Activated CD8-positive, alpha-beta T cell treated with anti-CD3 and anti-CD28 coated beads for 36 hours (primary cell): ENCODE results near the gene KITLG. TPM values are rescaled to one million over a fixed set of nuclear protein-coding genes. Genes with fewer than 3 reads are reported as not detected.

Source experiments
- ATAC-seq: fragments of 200-7000 bp; cut with Tn5 transposase; one replicate; pipeline ENCODE4 v1.10.0; 2021; ENCODE audit warnings: mild to moderate bottlenecking, moderate library complexity
- CTCF ChIA-PET: fragments of 350-600 bp; sonication (Branson Sonifier 250); formaldehyde crosslinking; loops from one replicate; lab custom pipeline; 2021; ENCODE audit warnings: antibody characterized with exemption; lab: Charles Lee
- POLR2A ChIA-PET: fragments of 350-600 bp; sonication (Branson Sonifier 250); formaldehyde crosslinking; loops from one replicate; lab custom pipeline; 2021; ENCODE audit warnings: antibody characterized with exemption; lab: Charles Lee
- DNase-seq: peaks from one replicate; pipeline ENCODE4 v3.0.0-alpha.2; 2020
- H3K27ac Mint-ChIP-seq: one replicate; pipeline ENCODE4 v1.8.0; 2021; ENCODE audit warnings: mild to moderate bottlenecking, mixed read lengths
- H3K27me3 Mint-ChIP-seq: one replicate; pipeline ENCODE4 v1.8.0; 2021; ENCODE audit warnings: mixed read lengths
- H3K36me3 Mint-ChIP-seq: one replicate; pipeline ENCODE4 v1.8.0; 2021; ENCODE audit warnings: low read depth, mixed read lengths
- H3K4me1 Mint-ChIP-seq: one replicate; pipeline ENCODE4 v1.8.0; 2021; ENCODE audit warnings: low read depth, mixed read lengths
- H3K4me3 Mint-ChIP-seq: one replicate; pipeline ENCODE4 v1.8.0; 2021; ENCODE audit warnings: mild to moderate bottlenecking, moderate library complexity, mixed read lengths
- H3K9me3 Mint-ChIP-seq: one replicate; pipeline ENCODE4 v1.8.0; 2021; ENCODE audit warnings: mixed read lengths
- CTCF ChIP-seq: fragments of 200-600 bp; IDR thresholded peaks from one replicate; pipeline ENCODE4 v1.8.0; 2022; ENCODE audit warnings: antibody characterized with exemption, mild to moderate bottlenecking
- intact Hi-C: fragments of 100-400 bp; cut with micrococcal nuclease; formaldehyde crosslinking; loops from one replicate; pipeline ENCODE4 v1.10.0; 2022
- total RNA-seq, 2 experiments: library from RNA; stranded (reverse); gene quantifications; one replicate each; pipeline ENCODE4 v1.2.3, GENCODE V29; 2021

KITLG gene
- total RNA-seq, 2 experiments from 2014 or later, result not detected

DNA sequence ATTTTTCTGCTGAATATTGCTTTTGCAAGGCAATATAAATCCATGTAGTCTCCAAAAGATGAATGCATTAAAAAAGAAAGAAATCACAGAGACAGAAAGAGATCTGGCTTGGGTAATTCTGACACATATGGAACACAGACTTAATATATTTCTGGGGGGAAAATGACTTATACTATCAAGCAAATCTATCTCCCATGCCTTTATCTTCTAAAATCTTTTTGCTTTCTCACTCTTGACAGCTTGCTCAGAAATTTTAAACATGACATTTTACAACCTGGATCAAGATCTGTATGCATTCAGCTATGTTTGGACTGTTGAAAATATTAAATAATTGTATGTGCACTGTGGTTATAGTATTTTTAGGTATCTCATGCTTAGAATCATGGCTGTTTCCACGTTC is 73.0 kb downstream of the KITLG start:
- H3K36me3 Mint-ChIP-seq, result no peaks in the 10 kb centered on the region
- no peaks in the 10 kb centered on the region for H3K4me1 Mint-ChIP-seq
- CTCF ChIA-PET, result no interaction called here
- intact Hi-C loops, result no loop called here
- POLR2A ChIA-PET, result no interaction called here
- H3K4me3 Mint-ChIP-seq, result no peak overlapping the region
- H3K27ac Mint-ChIP-seq, result no peak overlapping the region
- TF ChIP-seq CTCF, result no peak
- ATAC-seq (no peak), DNase-seq (no peak)
- no peaks in the 10 kb centered on the region for H3K9me3 Mint-ChIP-seq
- no peaks in the 10 kb centered on the region for H3K27me3 Mint-ChIP-seq

- ChIA-PET POLR2A (no interaction called here), CTCF (no interaction called here)
- DNase-seq (no peak), ATAC-seq (no peak)
- no peaks in the 10 kb centered on the region for H3K4me1 Mint-ChIP-seq
- intact Hi-C loops, result no loop called here
- H3K4me3 Mint-ChIP-seq, result no peak overlapping the region
- TF ChIP-seq CTCF, result no peak
- no peak overlapping the region for H3K27ac Mint-ChIP-seq
- no peaks in the 10 kb centered on the region for H3K9me3 Mint-ChIP-seq
- H3K27me3 Mint-ChIP-seq, result no peaks in the 10 kb centered on the region
- no peaks in the 10 kb centered on the region for H3K36me3 Mint-ChIP-seq
Observed at GRCh38 chr12:88505696-88506095, 74.6 kb downstream of the KITLG start.

DNA sequence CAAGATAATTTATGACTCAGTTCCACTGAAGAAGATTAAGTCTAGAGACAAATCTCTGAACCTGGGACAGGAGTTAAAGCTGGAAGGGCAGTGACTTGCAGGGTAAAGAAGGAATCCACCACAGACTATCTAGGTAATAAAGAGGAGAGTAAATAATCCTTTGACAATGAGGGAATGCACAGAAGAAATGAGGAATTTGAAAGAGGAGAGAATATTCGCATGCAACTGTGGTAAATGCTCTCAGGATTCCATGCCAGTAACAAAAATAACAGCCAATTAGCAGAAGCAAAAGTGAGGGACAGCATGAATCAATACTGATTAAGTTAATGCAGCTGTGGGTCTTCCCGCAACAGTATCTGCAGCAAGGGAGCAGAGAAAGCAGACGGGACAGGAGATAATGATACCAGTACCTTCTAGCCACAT is 77.0 kb downstream of the KITLG start:
- TF ChIP-seq CTCF, result no peak
- CTCF ChIA-PET, result no interaction called here
- Mint-ChIP-seq H3K27ac (no peak overlapping the region), H3K36me3 (no peaks in the 10 kb centered on the region), H3K4me3 (no peak overlapping the region), H3K27me3 (no peaks in the 10 kb centered on the region), H3K9me3 (no peaks in the 10 kb centered on the region), H3K4me1 (no peaks in the 10 kb centered on the region)
- ATAC-seq (no peak), DNase-seq (no peak)
- intact Hi-C loops, result no loop called here
- POLR2A ChIA-PET, result no interaction called here

DNA sequence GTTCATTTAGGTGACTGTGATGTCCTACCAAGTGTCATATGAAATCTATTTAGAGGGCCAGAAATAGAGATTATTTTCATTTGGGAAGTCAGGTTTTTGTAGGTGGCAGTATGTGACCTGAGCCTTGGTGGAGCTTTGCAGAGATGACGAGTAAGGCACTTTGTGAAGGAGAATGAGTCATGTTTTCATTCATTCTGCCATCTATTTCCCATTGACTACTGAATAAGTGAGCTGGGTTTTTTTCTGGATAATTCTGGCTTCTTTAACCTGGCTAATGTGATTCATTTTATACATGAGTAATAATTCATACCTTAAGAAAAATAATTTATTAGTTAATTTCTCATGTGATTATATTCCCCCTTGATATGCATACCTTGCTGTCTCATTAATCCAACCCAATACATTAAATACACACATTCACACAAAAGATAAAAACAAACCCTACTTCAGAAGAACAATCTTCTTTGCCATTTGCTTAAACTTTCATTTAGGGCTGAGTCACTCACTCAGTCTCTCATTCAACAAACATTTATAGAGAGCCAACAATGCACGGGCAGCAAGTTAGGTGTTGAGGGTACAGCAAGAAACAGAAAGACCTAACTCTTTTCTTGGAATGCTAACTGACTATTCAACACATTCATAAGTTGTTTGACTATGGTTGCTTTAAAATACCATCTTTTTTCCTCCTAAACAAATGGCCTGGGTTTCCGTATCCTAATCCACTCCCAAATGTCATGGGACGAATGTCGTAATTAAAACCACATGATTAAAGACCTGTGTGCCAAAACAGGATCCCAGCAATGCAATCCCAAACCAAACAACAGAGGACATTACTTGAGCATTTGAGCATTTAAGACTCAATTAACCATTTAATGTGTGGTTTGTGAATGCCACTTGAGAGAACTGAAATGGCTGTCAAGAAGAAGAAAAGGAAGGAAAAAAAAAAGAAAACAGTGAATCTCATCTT is 78.0 kb downstream of the KITLG start:
- TF ChIP-seq CTCF, result no peak
- DNase-seq, result no peak
- ATAC-seq, result no peak
- intact Hi-C loops, result no loop called here
- H3K4me3 Mint-ChIP-seq, result no peak overlapping the region
- no peak overlapping the region for H3K27ac Mint-ChIP-seq
- ChIA-PET CTCF (no interaction called here), POLR2A (no interaction called here)
- H3K4me1 Mint-ChIP-seq, result no peaks in the 10 kb centered on the region
- no peaks in the 10 kb centered on the region for H3K36me3 Mint-ChIP-seq
- H3K9me3 Mint-ChIP-seq, result no peaks in the 10 kb centered on the region
- H3K27me3 Mint-ChIP-seq, result no peaks in the 10 kb centered on the region

DNA sequence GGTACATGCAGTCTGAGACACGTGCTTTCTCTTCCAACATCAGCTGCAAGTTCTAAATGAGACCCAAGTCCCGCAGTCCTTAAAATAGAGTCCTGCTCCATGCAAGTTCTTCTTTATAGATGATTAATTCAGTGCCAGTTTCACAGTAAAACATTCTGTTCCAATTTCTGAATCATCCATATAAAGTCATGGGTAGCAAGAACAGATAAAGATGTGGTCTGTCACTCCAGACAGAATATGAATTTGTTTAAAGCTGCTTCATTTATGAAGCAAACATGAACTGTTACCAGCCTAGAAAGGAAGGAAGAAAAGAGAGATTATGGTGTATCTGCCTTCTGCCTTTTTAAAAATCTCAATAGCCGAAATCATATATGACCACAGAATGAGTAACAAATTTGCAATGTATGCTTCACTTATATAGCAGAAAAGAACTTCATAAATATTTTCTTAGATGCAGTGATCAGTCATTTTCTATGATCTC is 83.3 kb downstream of the KITLG start:
- CTCF ChIA-PET, result no interaction called here

More for the DNA sequence above, 83.3 kb downstream of the KITLG start:
- no peak for TF ChIP-seq CTCF
- no peaks in the 10 kb centered on the region for H3K27me3 Mint-ChIP-seq
- intact Hi-C loops, result no loop called here
- ATAC-seq (no peak), DNase-seq (no peak)
- no peaks in the 10 kb centered on the region for H3K9me3 Mint-ChIP-seq
- no peak overlapping the region for H3K27ac Mint-ChIP-seq
- no peaks in the 10 kb centered on the region for H3K36me3 Mint-ChIP-seq
- H3K4me1 Mint-ChIP-seq, result no peaks in the 10 kb centered on the region
- H3K4me3 Mint-ChIP-seq, result no peak overlapping the region
- POLR2A ChIA-PET, result no interaction called here
